ENCODE measurements around the gene ADAMTS20. TPM values are rescaled to one million over a fixed set of nuclear protein-coding genes. Genes with fewer than 3 reads are reported as not detected.
A peak's percentile ranks its signal among the peaks of the same experiment; 100 is the strongest.

The ADAMTS20 gene
- total and polyA plus RNA-seq, 10 of the 15 experiments (the other 5 are each of a cell fraction or from before 2014, with no cell fraction given) = 0.33 TPM; not detected in 9

DNA sequence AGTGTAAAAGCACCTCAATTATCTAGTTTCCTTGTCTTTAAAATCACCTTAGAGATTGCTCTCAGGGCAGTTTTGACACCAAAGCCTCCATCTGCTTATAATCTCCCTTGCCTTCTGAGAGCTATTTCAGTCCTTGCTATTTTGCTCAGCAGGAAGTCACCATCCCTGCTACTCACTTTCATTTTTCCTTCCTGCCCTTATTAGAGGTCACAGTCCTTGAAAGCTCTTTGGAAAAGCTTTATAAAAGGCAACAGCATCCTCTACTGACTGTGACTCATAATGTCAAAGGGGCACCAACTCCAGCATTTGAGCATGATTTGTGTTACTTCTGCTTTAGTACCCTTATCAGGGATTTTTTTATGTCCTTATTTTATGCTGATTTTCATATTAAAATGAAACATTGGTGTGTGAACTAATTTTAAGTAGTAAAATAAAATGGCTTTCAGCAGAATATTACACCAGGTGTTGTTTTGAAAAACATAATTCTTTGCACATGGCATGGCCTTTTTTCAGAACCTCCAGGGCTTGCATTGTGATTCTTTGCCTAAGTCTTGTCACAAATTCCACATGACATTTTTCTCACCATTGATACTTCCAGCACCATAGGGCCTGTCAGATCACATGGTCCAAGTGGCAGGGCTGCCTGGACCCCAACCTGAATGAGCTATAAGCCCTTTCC, 213.0 kb downstream of the ADAMTS20 start (continued):
- TF ChIP-seq, protein P1, sequence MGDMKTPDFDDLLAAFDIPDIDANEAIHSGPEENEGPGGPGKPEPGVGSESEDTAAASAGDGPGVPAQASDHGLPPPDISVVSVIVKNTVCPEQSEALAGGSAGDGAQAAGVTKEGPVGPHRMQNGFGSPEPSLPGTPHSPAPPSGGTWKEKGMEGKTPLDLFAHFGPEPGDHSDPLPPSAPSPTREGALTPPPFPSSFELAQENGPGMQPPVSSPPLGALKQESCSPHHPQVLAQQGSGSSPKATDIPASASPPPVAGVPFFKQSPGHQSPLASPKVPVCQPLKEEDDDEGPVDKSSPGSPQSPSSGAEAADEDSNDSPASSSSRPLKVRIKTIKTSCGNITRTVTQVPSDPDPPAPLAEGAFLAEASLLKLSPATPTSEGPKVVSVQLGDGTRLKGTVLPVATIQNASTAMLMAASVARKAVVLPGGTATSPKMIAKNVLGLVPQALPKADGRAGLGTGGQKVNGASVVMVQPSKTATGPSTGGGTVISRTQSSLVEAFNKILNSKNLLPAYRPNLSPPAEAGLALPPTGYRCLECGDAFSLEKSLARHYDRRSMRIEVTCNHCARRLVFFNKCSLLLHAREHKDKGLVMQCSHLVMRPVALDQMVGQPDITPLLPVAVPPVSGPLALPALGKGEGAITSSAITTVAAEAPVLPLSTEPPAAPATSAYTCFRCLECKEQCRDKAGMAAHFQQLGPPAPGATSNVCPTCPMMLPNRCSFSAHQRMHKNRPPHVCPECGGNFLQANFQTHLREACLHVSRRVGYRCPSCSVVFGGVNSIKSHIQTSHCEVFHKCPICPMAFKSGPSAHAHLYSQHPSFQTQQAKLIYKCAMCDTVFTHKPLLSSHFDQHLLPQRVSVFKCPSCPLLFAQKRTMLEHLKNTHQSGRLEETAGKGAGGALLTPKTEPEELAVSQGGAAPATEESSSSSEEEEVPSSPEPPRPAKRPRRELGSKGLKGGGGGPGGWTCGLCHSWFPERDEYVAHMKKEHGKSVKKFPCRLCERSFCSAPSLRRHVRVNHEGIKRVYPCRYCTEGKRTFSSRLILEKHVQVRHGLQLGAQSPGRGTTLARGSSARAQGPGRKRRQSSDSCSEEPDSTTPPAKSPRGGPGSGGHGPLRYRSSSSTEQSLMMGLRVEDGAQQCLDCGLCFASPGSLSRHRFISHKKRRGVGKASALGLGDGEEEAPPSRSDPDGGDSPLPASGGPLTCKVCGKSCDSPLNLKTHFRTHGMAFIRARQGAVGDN (IDR thresholded peaks at IDR 0.05) = no peak
- TF ChIP-seq, protein P2, sequence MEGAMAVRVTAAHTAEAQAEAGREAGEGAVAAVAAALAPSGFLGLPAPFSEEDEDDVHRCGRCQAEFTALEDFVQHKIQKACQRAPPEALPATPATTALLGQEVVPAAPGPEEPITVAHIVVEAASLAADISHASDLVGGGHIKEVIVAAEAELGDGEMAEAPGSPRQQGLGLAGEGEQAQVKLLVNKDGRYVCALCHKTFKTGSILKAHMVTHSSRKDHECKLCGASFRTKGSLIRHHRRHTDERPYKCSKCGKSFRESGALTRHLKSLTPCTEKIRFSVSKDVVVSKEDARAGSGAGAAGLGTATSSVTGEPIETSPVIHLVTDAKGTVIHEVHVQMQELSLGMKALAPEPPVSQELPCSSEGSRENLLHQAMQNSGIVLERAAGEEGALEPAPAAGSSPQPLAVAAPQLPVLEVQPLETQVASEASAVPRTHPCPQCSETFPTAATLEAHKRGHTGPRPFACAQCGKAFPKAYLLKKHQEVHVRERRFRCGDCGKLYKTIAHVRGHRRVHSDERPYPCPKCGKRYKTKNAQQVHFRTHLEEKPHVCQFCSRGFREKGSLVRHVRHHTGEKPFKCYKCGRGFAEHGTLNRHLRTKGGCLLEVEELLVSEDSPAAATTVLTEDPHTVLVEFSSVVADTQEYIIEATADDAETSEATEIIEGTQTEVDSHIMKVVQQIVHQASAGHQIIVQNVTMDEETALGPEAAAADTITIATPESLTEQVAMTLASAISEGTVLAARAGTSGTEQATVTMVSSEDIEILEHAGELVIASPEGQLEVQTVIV (IDR thresholded peaks at IDR 0.05; ENCODE audit: borderline replicate concordance, partially characterized antibody) = no peak
- TF ChIP-seq NR2C2 (IDR thresholded peaks at IDR 0.05; ENCODE audit: borderline replicate concordance, control insufficient read depth, insufficient read length, low read depth) (no peak), RBBP5 (conservative IDR thresholded peaks at IDR 0.05) (no peak), HDAC2 (IDR thresholded peaks at IDR 0.05) (no peak), IKZF1 (conservative IDR thresholded peaks at IDR 0.05) (peak; percentile 53), RAD51 (IDR thresholded peaks at IDR 0.05) (no peak), HCFC1 (IDR thresholded peaks at IDR 0.05; ENCODE audit: low read length) (no peak), KAT2A (conservative IDR thresholded peaks at IDR 0.05; ENCODE audit: control insufficient read depth, low read depth, low read length) (no peak), NBN (IDR thresholded peaks at IDR 0.05) (no peak)
- TF ChIP-seq, protein P3, sequence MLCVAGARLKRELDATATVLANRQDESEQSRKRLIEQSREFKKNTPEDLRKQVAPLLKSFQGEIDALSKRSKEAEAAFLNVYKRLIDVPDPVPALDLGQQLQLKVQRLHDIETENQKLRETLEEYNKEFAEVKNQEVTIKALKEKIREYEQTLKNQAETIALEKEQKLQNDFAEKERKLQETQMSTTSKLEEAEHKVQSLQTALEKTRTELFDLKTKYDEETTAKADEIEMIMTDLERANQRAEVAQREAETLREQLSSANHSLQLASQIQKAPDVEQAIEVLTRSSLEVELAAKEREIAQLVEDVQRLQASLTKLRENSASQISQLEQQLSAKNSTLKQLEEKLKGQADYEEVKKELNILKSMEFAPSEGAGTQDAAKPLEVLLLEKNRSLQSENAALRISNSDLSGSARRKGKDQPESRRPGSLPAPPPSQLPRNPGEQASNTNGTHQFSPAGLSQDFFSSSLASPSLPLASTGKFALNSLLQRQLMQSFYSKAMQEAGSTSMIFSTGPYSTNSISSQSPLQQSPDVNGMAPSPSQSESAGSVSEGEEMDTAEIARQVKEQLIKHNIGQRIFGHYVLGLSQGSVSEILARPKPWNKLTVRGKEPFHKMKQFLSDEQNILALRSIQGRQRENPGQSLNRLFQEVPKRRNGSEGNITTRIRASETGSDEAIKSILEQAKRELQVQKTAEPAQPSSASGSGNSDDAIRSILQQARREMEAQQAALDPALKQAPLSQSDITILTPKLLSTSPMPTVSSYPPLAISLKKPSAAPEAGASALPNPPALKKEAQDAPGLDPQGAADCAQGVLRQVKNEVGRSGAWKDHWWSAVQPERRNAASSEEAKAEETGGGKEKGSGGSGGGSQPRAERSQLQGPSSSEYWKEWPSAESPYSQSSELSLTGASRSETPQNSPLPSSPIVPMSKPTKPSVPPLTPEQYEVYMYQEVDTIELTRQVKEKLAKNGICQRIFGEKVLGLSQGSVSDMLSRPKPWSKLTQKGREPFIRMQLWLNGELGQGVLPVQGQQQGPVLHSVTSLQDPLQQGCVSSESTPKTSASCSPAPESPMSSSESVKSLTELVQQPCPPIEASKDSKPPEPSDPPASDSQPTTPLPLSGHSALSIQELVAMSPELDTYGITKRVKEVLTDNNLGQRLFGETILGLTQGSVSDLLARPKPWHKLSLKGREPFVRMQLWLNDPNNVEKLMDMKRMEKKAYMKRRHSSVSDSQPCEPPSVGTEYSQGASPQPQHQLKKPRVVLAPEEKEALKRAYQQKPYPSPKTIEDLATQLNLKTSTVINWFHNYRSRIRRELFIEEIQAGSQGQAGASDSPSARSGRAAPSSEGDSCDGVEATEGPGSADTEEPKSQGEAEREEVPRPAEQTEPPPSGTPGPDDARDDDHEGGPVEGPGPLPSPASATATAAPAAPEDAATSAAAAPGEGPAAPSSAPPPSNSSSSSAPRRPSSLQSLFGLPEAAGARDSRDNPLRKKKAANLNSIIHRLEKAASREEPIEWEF (IDR thresholded peaks at IDR 0.05; ENCODE audit: insufficient replicate concordance, low read depth, low read length) = no peak
- TF ChIP-seq, protein P4, sequence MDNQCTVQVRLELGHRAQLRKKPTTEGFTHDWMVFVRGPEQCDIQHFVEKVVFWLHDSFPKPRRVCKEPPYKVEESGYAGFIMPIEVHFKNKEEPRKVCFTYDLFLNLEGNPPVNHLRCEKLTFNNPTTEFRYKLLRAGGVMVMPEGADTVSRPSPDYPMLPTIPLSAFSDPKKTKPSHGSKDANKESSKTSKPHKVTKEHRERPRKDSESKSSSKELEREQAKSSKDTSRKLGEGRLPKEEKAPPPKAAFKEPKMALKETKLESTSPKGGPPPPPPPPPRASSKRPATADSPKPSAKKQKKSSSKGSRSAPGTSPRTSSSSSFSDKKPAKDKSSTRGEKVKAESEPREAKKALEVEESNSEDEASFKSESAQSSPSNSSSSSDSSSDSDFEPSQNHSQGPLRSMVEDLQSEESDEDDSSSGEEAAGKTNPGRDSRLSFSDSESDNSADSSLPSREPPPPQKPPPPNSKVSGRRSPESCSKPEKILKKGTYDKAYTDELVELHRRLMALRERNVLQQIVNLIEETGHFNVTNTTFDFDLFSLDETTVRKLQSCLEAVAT (IDR thresholded peaks at IDR 0.05) = no peak
- TF ChIP-seq, protein P5, sequence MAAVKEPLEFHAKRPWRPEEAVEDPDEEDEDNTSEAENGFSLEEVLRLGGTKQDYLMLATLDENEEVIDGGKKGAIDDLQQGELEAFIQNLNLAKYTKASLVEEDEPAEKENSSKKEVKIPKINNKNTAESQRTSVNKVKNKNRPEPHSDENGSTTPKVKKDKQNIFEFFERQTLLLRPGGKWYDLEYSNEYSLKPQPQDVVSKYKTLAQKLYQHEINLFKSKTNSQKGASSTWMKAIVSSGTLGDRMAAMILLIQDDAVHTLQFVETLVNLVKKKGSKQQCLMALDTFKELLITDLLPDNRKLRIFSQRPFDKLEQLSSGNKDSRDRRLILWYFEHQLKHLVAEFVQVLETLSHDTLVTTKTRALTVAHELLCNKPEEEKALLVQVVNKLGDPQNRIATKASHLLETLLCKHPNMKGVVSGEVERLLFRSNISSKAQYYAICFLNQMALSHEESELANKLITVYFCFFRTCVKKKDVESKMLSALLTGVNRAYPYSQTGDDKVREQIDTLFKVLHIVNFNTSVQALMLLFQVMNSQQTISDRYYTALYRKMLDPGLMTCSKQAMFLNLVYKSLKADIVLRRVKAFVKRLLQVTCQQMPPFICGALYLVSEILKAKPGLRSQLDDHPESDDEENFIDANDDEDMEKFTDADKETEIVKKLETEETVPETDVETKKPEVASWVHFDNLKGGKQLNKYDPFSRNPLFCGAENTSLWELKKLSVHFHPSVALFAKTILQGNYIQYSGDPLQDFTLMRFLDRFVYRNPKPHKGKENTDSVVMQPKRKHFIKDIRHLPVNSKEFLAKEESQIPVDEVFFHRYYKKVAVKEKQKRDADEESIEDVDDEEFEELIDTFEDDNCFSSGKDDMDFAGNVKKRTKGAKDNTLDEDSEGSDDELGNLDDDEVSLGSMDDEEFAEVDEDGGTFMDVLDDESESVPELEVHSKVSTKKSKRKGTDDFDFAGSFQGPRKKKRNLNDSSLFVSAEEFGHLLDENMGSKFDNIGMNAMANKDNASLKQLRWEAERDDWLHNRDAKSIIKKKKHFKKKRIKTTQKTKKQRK (IDR thresholded peaks at IDR 0.05; ENCODE audit: low read depth, low read length) = no peak

All from GM12878 (cell line).